ENCODE results near the gene GFER. TPM values are rescaled to one million over a fixed set of nuclear protein-coding genes. Genes with fewer than 3 reads are reported as not detected.

Gene GFER
- total RNA-seq, 1 experiment from 2014 or later: 58.5 TPM

GRCh38 chr16:2009791-2010510, 26.0 kb downstream of the GFER start, which contains the start of gene ZNF598 (continued):
- TF ChIP-seq ZSCAN18 (CRISPR knock-in tag; IDR thresholded peaks at IDR 0.05): no peak
- no peak for TF ChIP-seq IRF2 (CRISPR knock-in tag; IDR thresholded peaks at IDR 0.05; ENCODE audit: borderline replicate concordance, low read depth)
- 0 out of 2 replicates have a peak, but pooled peaks have one; percentile 58 for TF ChIP-seq MYBL2 (CRISPR knock-in tag; IDR thresholded peaks at IDR 0.05)
- TF ChIP-seq PRDM15 (CRISPR knock-in tag; IDR thresholded peaks at IDR 0.05): no peak
- 0 out of 2 replicates have a peak, but pooled peaks have one; percentile 31 for TF ChIP-seq HMGXB4 (CRISPR knock-in tag; IDR thresholded peaks at IDR 0.05)
- TF ChIP-seq E2F1 (CRISPR knock-in tag; IDR thresholded peaks at IDR 0.05): no peak
- no peak; the same call in 1 of the 2 replicates for TF ChIP-seq NFATC4 (CRISPR knock-in tag; IDR thresholded peaks at IDR 0.05)
- no peak; the same call in 1 of the 2 replicates for TF ChIP-seq JUN (CRISPR knock-in tag; IDR thresholded peaks at IDR 0.05)
- TF ChIP-seq EMX1 (CRISPR knock-in tag; IDR thresholded peaks at IDR 0.05): no peak
- no peak for TF ChIP-seq MLX (CRISPR knock-in tag; IDR thresholded peaks at IDR 0.05)
- no peak for TF ChIP-seq ERG (CRISPR knock-in tag; IDR thresholded peaks at IDR 0.05)
- TF ChIP-seq SMAD4 (CRISPR knock-in tag; IDR thresholded peaks at IDR 0.05): no peak
- no peak for TF ChIP-seq OVOL2 (CRISPR knock-in tag; IDR thresholded peaks at IDR 0.05; ENCODE audit: borderline replicate concordance)
- TF ChIP-seq TEAD4 (CRISPR knock-in tag; IDR thresholded peaks at IDR 0.05): 0 out of 2 replicates have a peak, but pooled peaks have one; percentile 16
- TF ChIP-seq TEAD1 (CRISPR knock-in tag; IDR thresholded peaks at IDR 0.05): no peak; the same call in 1 of the 2 replicates
- TF ChIP-seq ZNF423 (CRISPR knock-in tag; IDR thresholded peaks at IDR 0.05): no peak
- no peak for TF ChIP-seq PREB (CRISPR knock-in tag; IDR thresholded peaks at IDR 0.05; ENCODE audit: borderline replicate concordance)
- TF ChIP-seq ZNF317 (CRISPR knock-in tag; IDR thresholded peaks at IDR 0.05; ENCODE audit: borderline replicate concordance, low read depth): no peak
- no peak for TF ChIP-seq TP53 (CRISPR knock-in tag; IDR thresholded peaks at IDR 0.05)
- TF ChIP-seq ZNF219 (CRISPR knock-in tag; IDR thresholded peaks at IDR 0.05; ENCODE audit: borderline replicate concordance): no peak
- no peak for TF ChIP-seq ZNF121 (CRISPR knock-in tag; IDR thresholded peaks at IDR 0.05)
- TF ChIP-seq ATF1 (CRISPR knock-in tag; IDR thresholded peaks at IDR 0.05): no peak
- TF ChIP-seq HMGA2 (CRISPR knock-in tag; IDR thresholded peaks at IDR 0.05): no peak
- peak; percentile 92 for TF ChIP-seq MAX (CRISPR knock-in tag; IDR thresholded peaks at IDR 0.05)
- TF ChIP-seq STAT6 (CRISPR knock-in tag; conservative IDR thresholded peaks at IDR 0.05; ENCODE audit: low read depth): no peak
